HCT116 (cell line): ENCODE measurements around the gene TBC1D25. TPM values are rescaled to one million over a fixed set of nuclear protein-coding genes. Genes with fewer than 3 reads are reported as not detected.

Source experiments
- ATAC-seq: fragments of 200-7000 bp; cut with Tn5 transposase; 2 replicates; pipeline ENCODE4 v1.9.1; 2020; ENCODE audit warnings: mild to moderate bottlenecking, moderate library complexity
- BruUV-seq: library from RNA; stranded (reverse); fragments of 400-500 nt; replicated peaks from 2 replicates; lab custom pipeline; 2021; lab: Mats Ljungman, UMichigan
- CTCF ChIA-PET: fragments of 300-600 bp; sonication (Branson Sonifier 250); formaldehyde crosslinking; loops from one replicate; lab custom pipeline; 2021; ENCODE audit warnings: antibody characterized with exemption; lab: Charles Lee
- POLR2A ChIA-PET: fragments of 300-600, 350-600 bp; sonication (Branson Sonifier 250); formaldehyde crosslinking; loops from one replicate; lab custom pipeline; 2021; ENCODE audit warnings: antibody characterized with exemption; lab: Charles Lee
- RAD21 ChIA-PET, 2 experiments: fragments of 300-600 bp; sonication (Branson Sonifier 250); formaldehyde crosslinking; loops; one replicate each; lab custom pipeline; 2023; ENCODE audit warnings: low total read pairs in 2 of 2; ENCODE audit not compliant: uncharacterized antibody in 2 of 2, unreplicated experiment in 2 of 2, low non-redundant PET in 1 of 2; lab: Charles Lee
- DNase-seq: peaks from one replicate; pipeline ENCODE4 v3.0.0-alpha.2; 2010; ENCODE audit warnings: low read depth, low spot score
- H2AFZ ChIP-seq: fragments of 200-600 bp; shearing (Covaris generic), sonication (generic); 2 replicates; pipeline ENCODE4 v1.6.1; 2017; ENCODE audit warnings: low read depth, mixed run types, mixed read lengths, antibody characterized with exemption, low read length; ENCODE audit not compliant: poor library complexity, severe bottlenecking
- H3K27ac ChIP-seq: 2 replicates; pipeline ENCODE4 v1.5.1; 2012; ENCODE audit warnings: low read depth, low read length
- H3K27me3 ChIP-seq: fragments of 200-600 bp; sonication (generic); 2 replicates; pipeline ENCODE4 v1.6.1; 2016; ENCODE audit warnings: mixed run types, low read length, mixed read lengths; ENCODE audit not compliant: insufficient read depth
- H3K36me3 ChIP-seq, 2 experiments: fragments of 200-500 bp in 1 of 2; fragments of 200-600 bp in 1 of 2; sonication (Bioruptor generic) in 1 of 2; sonication (generic) in 1 of 2; 2 replicates each; pipeline versions ENCODE4 v1.5.1 to v1.6.1; 2014 to 2016; ENCODE audit warnings: low read length in 2 of 2, inconsistent platforms in 1 of 2, mixed read lengths in 1 of 2, mixed run types in 1 of 2; ENCODE audit not compliant: insufficient read depth in 2 of 2, control insufficient read depth in 1 of 2
- H3K4me1 ChIP-seq, 2 experiments: fragments of 200-600 bp in 1 of 2; sonication (generic) in 1 of 2; 2 replicates each; pipeline versions ENCODE4 v1.5.1 to v1.6.1; 2012 to 2017; ENCODE audit warnings: low read length in 2 of 2, inconsistent platforms in 1 of 2, mild to moderate bottlenecking in 1 of 2, mixed read lengths in 1 of 2, mixed run types in 1 of 2, moderate library complexity in 1 of 2; ENCODE audit not compliant: insufficient read depth in 2 of 2, control insufficient read depth in 1 of 2
- H3K4me2 ChIP-seq: fragments of 200-600 bp; sonication (generic); 2 replicates; pipeline ENCODE4 v1.6.1; 2017; ENCODE audit warnings: mixed run types, low read length, mixed read lengths
- H3K4me3 ChIP-seq, 2 experiments: fragments of 200-600 bp in 1 of 2; sonication (generic) in 1 of 2; replicated peaks in 1 of 2; 2 replicates each; pipeline ENCODE4 v1.5.1; 2011 to 2016; ENCODE audit warnings: low read length in 2 of 2, control low read depth in 1 of 2, low read depth in 1 of 2, mild to moderate bottlenecking in 1 of 2, mixed read lengths in 1 of 2, mixed run types in 1 of 2
- H3K79me2 ChIP-seq: fragments of 200-600 bp; sonication (generic); 2 replicates; pipeline ENCODE4 v1.6.1; 2017; ENCODE audit warnings: mild to moderate bottlenecking, mixed run types, low read length, moderate library complexity, mixed read lengths; ENCODE audit not compliant: insufficient read depth
- H3K9ac ChIP-seq: fragments of 200-600 bp; sonication (generic); 2 replicates; pipeline ENCODE4 v1.6.1; 2016; ENCODE audit warnings: low read length, mixed read lengths
- H3K9me2 ChIP-seq: fragments of 200-600 bp; sonication (generic), shearing (Covaris generic); 2 replicates; pipeline ENCODE4 v1.6.1; 2017; ENCODE audit warnings: mixed run types, mild to moderate bottlenecking, moderate library complexity; ENCODE audit not compliant: insufficient read depth
- H3K9me3 ChIP-seq, 2 experiments: fragments of 200-500 bp in 1 of 2; fragments of 200-600 bp in 1 of 2; sonication (Bioruptor generic) in 1 of 2; sonication (generic) in 1 of 2; 2 replicates each; pipeline ENCODE4 v1.6.1; 2014 to 2017; ENCODE audit warnings: low read length in 2 of 2, mixed read lengths in 2 of 2, inconsistent platforms in 1 of 2, low read depth in 1 of 2, mild to moderate bottlenecking in 1 of 2, mixed run types in 1 of 2, moderate library complexity in 1 of 2; ENCODE audit not compliant: control insufficient read depth in 1 of 2, insufficient read depth in 1 of 2
- H4K20me1 ChIP-seq: fragments of 200-600 bp; sonication (generic), shearing (Covaris generic); 2 replicates; pipeline ENCODE4 v1.6.1; 2017; ENCODE audit warnings: mixed run types, mild to moderate bottlenecking, moderate library complexity; ENCODE audit not compliant: insufficient read depth
- CBX3 ChIP-seq: IDR thresholded peaks from 2 replicates; pipeline ENCODE4 v1.6.1; 2012; ENCODE audit warnings: low read depth
- TCF7L2 ChIP-seq: IDR thresholded peaks from 2 replicates; pipeline ENCODE4 v1.7.0; 2011; ENCODE audit warnings: borderline replicate concordance, inconsistent platforms; ENCODE audit not compliant: insufficient read depth, insufficient read length; ENCODE audit errors: extremely low read depth
- intact Hi-C: fragments of 100-400 bp; cut with micrococcal nuclease; formaldehyde crosslinking; loops from 2 replicates; pipeline ENCODE4 v1.10.0; 2022
- total RNA-seq: library from RNA; stranded (reverse); gene quantifications from one replicate; pipeline ENCODE4 v1.2.1, GENCODE V29; 2021; ENCODE audit not compliant: unreplicated experiment
- TF ChIP-seq, protein P1 (sequence below): IDR thresholded peaks from 2 replicates; pipeline ENCODE4 v1.6.1; 2012; ENCODE audit warnings: low read depth

TBC1D25 gene
- total RNA-seq, 1 experiment from 2014 or later = 10.5 TPM

GRCh38 chrX:48504261-48504660, 35.3 kb upstream of the TBC1D25 start (continued):
- TF ChIP-seq, protein P1, sequence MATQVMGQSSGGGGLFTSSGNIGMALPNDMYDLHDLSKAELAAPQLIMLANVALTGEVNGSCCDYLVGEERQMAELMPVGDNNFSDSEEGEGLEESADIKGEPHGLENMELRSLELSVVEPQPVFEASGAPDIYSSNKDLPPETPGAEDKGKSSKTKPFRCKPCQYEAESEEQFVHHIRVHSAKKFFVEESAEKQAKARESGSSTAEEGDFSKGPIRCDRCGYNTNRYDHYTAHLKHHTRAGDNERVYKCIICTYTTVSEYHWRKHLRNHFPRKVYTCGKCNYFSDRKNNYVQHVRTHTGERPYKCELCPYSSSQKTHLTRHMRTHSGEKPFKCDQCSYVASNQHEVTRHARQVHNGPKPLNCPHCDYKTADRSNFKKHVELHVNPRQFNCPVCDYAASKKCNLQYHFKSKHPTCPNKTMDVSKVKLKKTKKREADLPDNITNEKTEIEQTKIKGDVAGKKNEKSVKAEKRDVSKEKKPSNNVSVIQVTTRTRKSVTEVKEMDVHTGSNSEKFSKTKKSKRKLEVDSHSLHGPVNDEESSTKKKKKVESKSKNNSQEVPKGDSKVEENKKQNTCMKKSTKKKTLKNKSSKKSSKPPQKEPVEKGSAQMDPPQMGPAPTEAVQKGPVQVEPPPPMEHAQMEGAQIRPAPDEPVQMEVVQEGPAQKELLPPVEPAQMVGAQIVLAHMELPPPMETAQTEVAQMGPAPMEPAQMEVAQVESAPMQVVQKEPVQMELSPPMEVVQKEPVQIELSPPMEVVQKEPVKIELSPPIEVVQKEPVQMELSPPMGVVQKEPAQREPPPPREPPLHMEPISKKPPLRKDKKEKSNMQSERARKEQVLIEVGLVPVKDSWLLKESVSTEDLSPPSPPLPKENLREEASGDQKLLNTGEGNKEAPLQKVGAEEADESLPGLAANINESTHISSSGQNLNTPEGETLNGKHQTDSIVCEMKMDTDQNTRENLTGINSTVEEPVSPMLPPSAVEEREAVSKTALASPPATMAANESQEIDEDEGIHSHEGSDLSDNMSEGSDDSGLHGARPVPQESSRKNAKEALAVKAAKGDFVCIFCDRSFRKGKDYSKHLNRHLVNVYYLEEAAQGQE = no peak

DNA sequence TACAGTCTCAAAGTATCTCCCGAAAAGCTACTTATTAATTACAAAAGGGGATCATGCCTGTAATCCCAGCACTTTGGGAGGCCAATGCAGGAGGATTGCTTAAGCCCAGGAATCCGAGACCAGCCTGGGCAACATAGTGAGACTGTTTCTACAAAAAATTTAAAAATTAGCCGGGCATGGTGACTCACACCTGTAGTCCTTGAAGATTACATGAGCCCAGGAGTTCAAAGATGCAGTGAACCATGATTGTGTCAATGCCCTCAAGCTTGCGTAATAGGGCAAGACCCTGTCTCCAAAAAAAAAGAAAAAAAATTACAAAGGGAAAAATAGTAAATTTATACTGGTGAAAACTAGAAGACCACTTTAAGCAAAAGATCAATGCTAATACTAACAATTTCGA, 34.0 kb upstream of the TBC1D25 start:
- ChIA-PET CTCF (no interaction called here), POLR2A (no interaction called here), RAD21 (no interaction called here)
- no peak overlapping the region for H3K4me2 ChIP-seq
- no peak overlapping the region for H3K4me3 ChIP-seq
- BruUV-seq = no TSS peak
- H3K79me2 ChIP-seq = no peaks in the 10 kb centered on the region
- H2AFZ ChIP-seq = no peak overlapping the region
- H3K4me1 ChIP-seq = peaks cover 6 to 18% of the 10 kb centered on the region in 2 experiments; a peak in 3 of 4 replicates
- H4K20me1 ChIP-seq = no peaks in the 10 kb centered on the region
- no peak overlapping the region for H3K9ac ChIP-seq
- TF ChIP-seq, protein P1 = no peak
- TF ChIP-seq TCF7L2 (no peak), CBX3 (no peak)
- intact Hi-C loops = no loop called here
- H3K9me2 ChIP-seq = no peaks in the 10 kb centered on the region
- no peaks in the 10 kb centered on the region for H3K9me3 ChIP-seq
- DNase-seq (no peak), ATAC-seq (no peak)
- no peak overlapping the region for H3K27ac ChIP-seq
- no peaks in the 10 kb centered on the region for H3K27me3 ChIP-seq
- no peaks in the 10 kb centered on the region for H3K36me3 ChIP-seq
